Measurements from ENCODE around the gene BIK. TPM values are rescaled to one million over a fixed set of nuclear protein-coding genes. Genes with fewer than 3 reads are reported as not detected.
"Not testable (repeated sequence)": the region's sequence is repeated elsewhere in the genome, so short reads cannot be mapped to it uniquely, and the experiment has no call there.

BIK gene
- total RNA-seq, 1 donor, result 0.81 TPM

DNA sequence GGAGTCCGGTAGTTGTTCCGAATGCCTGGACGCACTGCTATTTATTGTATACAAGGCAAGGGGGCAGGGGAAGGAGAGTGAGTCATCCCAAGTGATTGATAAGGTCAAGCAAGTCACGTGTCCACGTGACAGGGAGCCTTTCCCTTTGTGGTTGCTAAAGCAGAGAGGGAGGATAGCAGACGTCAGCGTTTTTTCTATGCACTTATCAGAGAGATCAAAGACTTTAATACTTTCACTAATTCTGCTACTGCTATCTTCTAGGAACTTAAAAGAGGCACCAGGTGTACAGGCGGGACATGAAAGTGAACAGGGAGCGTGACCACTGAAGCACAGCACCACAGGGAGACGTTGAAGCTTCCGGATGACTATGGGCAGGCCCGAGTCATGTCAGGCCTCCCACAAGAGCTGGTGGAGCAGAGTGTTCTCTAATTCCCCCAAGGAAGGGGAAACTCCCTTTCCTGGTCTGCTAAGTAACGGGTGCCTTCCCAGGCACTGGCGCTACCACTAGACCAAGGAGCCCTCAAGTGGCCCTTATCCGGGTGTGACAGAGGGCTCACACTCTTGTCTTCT, 6.4 kb upstream of the BIK start:
- not testable (repeated sequence) for DNase-seq (ENCODE audit: low read depth in 2 of 3, low spot score in 2 of 3)

DNA sequence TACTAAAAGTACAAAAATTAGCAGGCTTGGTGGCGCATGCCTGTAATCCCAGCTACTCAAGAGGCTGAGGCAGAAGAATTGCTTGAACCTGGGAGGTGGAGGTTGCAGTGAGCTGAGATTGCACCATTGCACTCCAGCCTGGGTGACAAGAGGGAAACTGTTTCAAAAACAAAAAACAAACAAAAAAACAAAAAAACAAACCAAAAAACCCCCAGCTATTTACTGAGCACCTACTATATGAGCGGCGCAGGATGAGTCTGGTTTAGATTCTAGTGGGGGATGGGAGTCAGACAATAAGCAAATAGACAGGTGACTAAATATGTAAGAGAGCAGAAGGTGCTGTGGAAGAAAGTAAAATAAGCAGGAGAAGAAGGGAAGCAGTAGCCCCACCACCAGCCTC, 5.6 kb upstream of the BIK start:
- not testable (repeated sequence) for DNase-seq (ENCODE audit: low read depth in 2 of 3, low spot score in 2 of 3)

DNA sequence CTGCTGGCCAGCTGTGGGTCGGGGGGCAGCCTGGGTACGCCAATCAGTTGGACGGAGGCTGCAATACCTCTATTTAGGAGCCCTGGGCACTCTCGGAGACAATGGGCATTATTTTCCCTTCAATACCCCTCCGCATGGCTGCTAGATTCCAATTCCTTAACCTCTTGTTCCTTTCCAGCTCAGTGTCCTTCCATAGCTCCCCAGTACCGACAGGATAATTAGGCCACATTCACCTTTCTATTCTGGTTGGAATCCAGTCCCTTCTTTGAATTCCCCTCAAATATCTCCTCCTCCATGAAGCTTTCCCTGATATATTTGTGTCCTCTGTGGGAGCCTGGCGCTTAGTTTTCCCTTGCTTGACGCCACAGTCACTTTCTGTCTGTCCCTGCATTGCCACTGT, 4.2 kb upstream of the BIK start:
- no peak for DNase-seq (ENCODE audit: low read depth in 2 of 3, low spot score in 2 of 3)

DNA sequence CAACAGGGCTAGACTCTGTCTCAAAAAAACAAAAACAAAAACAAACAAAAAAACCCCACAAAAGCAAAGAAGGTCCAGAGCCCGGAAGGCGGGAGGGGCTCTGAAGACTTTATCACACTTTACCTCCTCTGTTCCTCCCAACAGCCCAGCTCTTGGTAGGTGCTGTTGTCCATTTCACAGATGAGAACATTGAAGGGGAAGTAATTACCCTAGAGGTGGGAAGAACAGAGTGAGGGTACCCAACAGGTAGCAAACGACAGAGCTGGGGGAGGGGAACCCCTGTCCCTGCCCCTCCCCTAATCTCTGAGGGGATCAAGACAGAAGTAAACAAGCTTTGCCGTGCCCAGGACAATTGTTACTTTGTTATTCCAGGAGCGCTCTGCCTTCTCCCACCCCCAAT, 1.0 kb upstream of the BIK start:
- no peak for DNase-seq (ENCODE audit: low read depth in 2 of 3, low spot score in 2 of 3)

DNA sequence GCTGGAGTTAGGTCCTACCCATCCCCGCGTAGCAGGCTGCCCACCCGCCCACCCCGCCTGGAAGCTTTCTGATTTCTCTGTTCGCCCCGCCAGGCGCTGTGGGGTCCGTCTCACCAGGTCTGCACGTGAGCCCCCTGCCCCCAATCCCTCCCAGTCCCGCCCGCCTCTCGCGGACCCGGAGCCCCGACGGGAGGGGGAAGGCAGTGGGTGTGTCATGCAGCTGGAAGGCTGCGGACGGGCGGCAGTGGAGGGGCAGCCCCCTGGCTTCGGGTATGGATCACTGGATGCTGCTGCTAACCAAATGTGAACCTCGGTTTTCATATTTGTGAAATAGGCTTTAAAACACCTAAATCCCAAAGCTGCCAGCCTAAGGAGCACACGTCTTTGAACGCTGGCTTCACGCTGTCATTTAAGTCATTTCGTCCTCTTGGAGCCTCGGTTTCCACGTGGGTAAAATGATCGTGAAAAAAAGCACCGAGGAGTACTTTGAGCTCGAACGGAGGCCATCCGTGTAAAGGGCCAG, 568 bp upstream of the BIK start:
- peak in 1 of 3 donors; percentile 3 for DNase-seq (ENCODE audit: low read depth in 2 of 3, low spot score in 2 of 3)

DNA sequence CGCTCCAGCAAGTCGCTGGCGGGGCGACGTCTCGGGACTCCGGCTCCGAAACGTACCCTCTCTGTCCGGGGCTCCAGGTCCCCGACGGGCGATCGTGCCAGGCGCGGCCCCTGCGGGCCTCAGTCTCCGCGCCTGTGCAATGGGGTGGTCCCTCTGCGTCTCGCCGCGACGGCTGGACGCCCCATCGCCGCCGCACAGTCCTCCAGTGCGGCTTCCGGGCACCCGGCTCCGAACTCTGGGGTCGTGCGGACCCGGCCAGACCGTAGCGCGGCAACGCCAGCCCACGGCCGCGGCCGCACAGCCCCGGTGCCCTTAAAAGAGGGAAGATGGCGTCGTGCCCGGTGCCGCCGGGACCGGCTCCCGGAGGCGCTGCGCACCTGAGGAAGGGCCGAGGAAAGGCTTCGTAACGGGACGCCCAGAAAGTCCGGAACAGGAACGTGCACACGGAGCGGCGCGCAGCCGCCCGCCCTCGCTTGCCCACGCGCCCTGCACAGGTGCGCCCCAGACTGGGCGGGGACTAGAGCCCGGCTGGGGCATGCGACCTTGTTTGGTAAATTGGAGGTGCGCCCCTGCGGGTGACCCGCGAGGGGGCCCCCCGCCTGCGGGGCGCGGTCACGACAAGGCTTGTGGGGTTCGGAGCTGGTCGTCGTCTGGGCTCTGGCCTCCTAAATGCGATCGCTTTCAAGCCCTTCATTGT, 525 bp downstream of the BIK start:
- peak; percentile 19 to 34 (median 25) for DNase-seq (ENCODE audit: low read depth in 2 of 3, low spot score in 2 of 3)

DNA sequence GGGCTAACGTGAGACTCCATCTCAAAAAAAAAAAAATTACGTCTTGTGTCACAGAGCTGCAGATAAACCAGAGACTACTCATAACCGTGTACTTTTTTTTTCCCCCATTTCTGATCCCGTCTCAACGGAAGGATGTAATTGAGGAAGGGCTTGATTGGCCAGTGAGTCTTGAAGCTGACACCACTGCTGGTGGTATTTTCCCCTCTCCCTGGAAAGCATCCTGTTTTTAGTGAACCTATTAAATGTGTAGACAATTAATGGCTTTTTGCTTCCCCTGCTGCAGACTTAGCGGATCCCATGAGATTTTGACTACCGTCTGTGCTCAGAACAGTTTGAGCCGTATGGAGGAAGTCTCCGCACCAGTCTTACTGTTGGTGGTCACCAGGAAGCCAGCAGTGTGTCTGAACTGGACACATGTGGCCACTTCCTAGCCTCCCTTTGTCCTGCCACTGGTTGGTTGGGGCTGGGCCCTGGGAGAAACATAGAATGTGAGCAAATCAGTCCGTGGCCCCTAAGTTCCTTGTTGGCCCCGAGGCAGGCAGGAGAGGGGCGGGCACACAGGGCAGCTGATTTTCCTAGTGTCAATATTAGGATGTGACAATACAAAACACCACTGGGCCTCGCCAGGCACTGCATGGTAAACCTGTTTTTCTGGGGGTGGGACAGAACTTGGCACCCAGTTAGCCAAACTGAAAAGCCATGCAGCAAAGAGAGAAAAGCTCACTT, 3.1 kb downstream of the BIK start:
- DNase-seq (ENCODE audit: low read depth in 2 of 3, low spot score in 2 of 3), result no peak

DNA sequence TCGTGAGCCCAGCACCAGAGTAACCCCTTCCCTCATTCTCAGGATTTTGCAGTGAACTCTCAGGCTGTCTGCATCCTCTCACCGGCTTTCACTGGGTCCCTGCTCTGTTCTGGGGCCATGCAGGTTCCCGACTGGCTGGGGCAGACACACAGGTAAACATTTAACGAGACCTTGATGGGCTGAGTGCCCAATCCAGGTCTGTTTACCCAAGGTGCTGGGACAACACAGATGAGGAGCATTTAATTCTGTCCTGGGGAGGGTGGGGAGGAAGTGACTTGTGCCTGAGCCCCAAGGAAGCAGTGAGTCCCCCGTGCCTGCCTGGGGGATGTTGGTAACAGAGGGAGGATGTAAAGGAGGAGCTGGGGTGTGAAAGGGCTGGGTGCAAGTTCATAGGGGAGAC, 4.4 kb downstream of the BIK start:
- no peak for DNase-seq (ENCODE audit: low read depth in 2 of 3, low spot score in 2 of 3)

DNA sequence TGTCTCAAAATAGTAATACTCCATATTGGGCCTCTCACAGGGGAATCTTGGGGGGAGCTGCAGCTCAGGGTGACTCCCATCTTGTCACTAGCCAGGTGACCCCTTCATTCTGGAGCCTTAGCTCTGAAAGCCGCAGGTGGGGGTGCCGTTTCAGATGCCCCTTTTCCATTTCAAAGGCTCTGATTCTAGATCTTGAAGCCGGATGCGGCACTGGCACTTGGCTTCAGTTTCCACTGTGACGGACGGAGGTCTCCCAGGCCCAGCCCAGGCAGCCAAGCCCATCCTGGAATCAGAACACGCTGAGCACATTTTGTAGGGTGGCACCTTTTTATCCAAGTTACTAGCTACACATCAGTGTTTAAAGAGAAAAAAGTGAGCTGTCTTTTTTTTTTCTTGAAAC, 6.4 kb downstream of the BIK start:
- DNase-seq (ENCODE audit: low read depth in 2 of 3, low spot score in 2 of 3), result no peak

DNA sequence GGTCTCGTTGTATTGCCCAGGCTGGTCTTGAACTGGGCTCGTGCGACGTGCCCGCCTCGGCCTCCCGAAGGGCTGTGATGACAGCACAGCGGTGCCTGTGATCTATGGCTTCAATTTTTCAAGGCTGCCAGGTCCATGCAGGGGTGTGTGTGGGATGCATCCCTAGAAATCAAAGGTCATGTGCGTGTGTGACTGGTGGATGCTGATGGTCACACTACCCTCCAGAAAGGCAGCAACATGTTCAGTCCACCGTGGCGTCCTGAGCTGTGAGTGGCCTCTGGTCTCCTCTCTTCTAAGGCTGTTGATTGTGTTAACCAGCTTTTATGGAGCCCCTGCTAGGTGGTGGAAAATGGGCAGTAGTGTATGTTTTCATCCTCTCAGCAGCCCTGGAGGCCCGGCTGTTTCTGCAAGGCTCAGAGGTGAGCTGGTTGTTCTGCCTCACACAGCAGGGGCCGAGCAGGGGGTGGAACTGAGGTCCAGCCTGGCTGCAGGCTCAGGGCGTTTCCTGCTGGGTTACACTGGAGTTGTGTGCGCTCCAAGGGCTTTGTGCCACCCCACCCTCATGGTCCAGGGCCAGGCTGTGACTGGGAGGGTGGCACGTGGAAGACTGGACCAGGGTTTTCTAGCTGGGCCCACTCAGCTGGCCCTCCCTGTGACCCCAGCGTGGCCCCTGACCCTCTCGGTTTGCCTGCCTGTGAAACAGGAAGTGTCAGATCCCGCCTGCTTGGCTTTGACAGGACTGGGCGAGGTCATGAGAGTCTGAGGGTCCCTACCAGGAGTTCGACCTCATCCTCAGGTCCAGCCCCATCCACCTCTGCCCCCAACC, 7.7 kb downstream of the BIK start:
- DNase-seq (ENCODE audit: low read depth in 2 of 3, low spot score in 2 of 3), result no peak

DNA sequence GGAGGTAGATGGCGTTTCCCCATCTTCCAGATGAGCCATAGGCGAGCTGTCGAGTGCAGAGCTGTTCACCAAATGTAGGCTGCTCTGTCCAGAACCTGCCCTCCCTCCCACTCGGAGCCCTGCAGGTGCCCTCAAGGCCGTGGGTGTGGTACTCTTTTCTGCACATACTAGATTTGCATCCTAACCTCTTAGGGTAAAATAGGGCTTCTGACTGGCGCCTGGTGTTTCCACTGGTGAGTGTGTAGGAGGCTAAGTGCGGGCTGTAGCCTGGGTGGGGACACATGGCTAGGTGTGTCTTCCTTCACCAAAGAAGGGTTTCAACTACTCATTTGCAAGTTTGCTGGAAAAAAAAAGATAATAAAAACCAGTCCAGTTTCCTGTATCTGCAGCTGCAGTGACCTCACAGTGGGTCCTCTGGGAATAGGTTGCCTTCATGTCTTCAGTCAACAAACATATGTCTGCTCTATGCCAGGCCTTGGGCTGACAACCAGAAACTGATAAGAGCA, 8.5 kb downstream of the BIK start:
- no peak for DNase-seq (ENCODE audit: low read depth in 2 of 3, low spot score in 2 of 3)

DNA sequence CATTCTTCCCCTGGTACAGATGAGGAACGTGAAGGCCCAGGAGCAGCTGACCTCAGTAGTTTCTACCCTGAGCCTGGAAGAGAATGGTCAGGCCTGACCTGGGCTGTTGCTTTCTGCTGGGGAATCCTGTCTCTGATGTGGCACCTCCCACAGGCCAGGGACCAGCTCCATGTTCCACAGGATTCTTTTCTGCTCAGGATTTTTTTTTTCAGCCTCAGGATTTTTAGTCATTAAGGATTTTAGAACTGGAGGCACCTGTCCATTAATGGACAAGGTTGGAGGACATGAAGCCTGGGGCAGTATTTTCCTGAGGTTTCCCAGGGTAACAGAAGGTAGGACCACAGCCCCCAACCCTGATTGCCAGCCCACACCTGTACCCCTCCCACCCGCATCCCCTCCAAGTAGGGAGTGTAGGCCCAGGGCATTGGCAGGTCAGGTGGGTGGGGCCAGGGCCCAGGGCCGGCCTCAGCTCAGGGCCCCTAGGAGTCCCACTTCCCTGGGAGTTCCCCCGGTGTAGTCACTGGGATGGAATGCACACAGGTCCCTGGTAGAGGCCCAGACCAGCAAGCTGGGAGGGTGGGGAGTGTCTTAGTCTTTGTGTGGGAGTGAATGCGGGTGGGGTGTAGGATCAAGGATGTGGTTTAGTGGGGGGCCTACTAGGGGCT, 16.1 kb downstream of the BIK start:
- no peak for DNase-seq (ENCODE audit: low read depth in 2 of 3, low spot score in 2 of 3)

DNA sequence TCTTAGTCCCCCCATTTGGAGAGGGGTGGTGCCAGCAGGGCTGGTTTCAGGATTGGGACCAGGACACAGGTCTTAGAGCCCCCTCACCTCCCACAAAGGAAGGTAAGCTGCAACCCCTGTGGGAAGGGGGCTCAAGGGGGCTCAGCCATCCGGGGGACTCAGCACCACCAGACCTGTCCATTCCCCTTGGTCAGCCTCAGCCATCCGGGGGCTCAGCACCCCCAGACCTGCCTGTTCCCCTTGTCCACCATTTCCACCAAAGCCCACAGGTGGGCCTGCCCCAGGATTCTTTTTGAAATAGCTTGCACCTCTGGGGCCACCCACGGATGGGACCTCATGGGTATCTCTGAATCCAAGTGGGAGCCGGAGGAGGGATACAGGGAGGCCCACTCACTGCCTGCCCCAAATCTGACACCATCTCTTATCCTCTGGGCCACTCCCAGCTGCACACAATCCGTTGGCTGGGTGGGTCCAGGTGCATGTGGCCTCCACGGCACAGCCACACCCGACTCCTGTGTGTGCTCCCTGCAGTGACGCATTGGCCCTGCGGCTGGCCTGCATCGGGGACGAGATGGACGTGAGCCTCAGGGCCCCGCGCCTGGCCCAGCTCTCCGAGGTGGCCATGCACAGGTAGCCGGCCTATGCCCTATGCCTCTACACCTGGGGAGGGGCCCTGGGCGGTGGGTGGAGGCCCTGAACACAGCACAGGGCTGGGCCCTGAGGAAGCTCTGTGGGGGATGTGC, 16.8 kb downstream of the BIK start:
- no peak for DNase-seq (ENCODE audit: low read depth in 2 of 3, low spot score in 2 of 3)

DNA sequence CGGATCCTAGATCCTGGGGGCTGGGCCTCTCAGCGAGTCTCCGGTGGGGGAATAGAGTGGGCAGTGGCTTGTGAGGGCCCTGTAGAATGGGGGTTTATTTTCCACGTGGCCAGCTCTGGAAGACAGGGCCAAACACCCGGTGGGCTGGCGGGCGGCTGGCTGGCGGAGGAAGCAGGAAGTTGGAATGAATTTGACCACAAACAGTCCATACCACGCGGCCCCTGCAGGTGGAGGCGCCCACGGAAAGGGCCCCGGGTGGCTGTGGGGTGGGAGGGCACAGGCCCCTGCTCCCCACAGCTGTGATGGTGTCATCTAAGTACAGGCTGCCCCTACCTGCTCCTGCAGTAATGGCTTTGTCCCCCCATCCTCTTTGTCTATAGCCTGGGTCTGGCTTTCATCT, 17.6 kb downstream of the BIK start:
- DNase-seq (ENCODE audit: low read depth in 2 of 3, low spot score in 2 of 3), result peak in 1 of 3 donors; percentile 39

DNA sequence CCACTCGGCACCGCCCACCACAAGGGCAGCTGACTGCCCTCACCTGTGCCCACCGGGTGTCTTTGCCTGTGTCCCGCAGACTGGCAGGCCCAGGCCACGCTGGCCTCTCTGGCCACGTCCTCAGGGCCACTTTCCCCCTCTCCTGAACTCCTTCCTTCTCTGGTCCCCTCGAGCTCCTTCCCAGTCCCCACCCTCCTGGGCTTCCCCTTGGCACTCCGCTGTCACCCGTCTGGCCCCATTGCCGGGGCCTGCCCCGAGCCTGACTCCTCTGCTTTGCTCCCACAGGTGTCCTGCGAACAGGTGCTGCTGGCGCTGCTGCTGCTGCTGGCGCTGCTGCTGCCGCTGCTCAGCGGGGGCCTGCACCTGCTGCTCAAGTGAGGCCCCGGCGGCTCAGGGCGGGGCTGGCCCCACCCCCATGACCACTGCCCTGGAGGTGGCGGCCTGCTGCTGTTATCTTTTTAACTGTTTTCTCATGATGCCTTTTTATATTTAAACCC, 18.4 kb downstream of the BIK start:
- no peak for DNase-seq (ENCODE audit: low read depth in 2 of 3, low spot score in 2 of 3)

DNA sequence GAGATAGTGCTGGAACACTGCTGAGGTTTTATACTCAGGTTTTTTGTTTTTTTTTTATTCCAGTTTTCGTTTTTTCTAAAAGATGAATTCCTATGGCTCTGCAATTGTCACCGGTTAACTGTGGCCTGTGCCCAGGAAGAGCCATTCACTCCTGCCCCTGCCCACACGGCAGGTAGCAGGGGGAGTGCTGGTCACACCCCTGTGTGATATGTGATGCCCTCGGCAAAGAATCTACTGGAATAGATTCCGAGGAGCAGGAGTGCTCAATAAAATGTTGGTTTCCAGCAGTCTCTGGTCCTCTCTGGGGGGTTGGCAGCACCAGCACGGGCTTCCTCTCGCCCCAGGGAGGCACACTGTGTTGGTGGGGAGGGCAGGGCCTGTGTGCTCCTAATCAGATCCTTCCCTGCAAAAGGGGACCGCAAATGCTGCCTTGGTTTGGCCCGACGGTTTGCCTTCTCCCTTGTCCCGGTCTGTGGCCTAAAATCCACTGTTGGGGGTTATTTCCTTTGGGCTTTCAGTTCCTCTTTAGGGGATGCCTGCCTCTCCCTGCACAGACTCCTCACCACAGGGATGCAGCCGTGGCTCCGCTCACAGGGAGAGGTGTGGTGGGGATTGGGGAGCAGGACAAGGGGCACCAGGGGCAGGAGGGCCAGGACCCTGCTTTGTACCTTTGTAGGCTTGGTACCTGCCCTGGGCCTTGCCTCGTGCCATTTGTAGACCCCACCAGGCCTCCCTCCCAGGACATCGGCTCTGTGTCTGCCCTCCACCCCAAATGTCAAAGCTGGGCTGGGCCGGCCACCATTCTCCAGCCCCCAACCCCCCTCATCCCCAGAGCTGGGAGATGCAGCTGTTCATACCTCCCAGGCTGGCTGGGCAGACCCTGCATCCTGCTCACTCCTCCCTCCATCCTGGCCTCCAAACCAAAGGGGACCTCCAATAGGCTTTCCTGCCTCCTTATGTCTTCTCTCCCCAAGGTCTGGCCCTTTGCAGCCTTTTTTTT, 19.2 kb downstream of the BIK start:
- no peak for DNase-seq (ENCODE audit: low read depth in 2 of 3, low spot score in 2 of 3)

DNA sequence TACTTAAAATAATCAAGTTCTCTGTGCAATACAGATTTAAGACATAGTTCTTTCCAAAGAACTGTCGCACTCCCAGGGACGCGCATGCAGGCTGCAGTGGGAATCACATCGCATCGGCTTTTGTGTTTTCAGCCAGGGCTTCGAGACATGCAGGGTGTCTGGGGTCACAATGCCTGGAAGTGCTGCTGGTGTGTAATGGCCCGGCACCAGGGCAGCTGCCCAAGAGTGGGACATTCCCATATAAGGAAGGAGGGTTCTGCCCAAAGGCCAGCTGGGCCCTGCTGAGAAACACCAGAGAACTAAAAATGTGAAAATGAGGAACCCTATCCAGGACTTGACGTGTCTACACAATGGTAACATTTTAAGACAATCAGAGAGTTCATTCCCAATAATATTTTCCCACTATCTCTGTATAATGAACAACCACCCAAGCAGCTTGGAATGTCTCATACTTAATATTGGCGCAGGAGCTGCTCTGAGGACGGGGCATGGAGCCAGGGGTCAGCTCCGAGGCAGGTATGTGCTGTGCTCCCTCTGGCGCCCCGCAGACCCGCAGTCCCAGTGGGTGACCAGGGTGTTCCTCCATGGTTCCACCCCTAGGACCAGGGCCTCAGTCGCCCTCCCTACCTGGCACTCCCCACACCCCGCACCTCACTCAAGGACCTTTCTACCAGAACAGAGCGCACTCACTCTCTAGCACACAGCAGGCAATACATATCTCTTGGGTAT, 21.4 kb downstream of the BIK start:
- DNase-seq (ENCODE audit: low read depth in 2 of 3, low spot score in 2 of 3), result no peak

DNA sequence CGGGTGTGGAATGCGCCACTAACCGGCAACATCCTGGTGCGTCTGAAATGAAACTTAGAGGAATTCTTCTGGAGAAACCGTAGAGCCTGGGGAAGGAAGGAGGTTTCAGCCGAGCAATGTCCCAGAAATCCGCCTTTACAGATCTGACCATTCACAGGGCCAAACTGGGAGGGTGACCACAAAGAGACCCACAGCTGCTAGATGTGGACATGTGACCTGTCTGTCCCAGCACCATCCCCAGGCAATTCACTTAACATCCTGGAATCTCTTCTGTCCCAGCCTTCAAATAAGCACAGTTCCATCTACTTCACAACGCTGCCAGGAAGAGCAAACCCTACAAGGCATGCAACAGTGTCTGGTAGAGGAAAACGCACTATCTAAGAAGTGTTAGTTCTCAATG, 22.9 kb downstream of the BIK start:
- no peak for DNase-seq (ENCODE audit: low read depth in 2 of 3, low spot score in 2 of 3)

Data from hematopoietic multipotent progenitor cell (in vitro differentiated cells).